Measurements from ENCODE around the gene IVNS1ABP. TPM values are rescaled to one million over a fixed set of nuclear protein-coding genes. Genes with fewer than 3 reads are reported as not detected.

IVNS1ABP gene
- total RNA-seq, 1 donor from 2014 or later, result 167 TPM

DNA sequence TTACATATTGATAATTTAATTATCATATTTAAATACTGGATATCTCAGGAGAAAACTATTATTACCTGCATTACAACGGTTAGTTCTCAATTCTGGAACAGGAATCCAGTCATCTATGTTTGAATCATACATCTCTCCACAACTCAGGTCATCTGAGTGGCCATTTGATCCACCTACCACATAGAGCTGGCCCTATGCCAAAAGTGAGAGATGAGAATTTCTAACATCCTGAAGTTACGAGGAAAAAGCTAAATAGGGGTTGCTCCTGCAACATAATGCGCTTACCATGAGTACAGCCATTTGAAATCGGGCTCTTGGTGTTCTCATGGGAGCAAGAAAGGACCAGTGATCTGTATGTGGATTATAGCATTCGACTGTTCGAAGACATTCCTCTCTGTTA, 16.9 kb downstream of the IVNS1ABP start:
- DNase-seq (ENCODE audit: low spot score in 2 of 2, unreplicated experiment in 2 of 2), result no peak
- Mint-ChIP-seq H3K4me1 (no peaks in the 10 kb centered on the region), H3K27me3 (ENCODE audit: low read depth) (no peaks in the 10 kb centered on the region), H3K4me3 (no peak overlapping the region), H3K27ac (no peak overlapping the region), H3K36me3 (peaks cover 55% of the 10 kb centered on the region), H3K9me3 (no peaks in the 10 kb centered on the region)
- TF ChIP-seq, protein P1, sequence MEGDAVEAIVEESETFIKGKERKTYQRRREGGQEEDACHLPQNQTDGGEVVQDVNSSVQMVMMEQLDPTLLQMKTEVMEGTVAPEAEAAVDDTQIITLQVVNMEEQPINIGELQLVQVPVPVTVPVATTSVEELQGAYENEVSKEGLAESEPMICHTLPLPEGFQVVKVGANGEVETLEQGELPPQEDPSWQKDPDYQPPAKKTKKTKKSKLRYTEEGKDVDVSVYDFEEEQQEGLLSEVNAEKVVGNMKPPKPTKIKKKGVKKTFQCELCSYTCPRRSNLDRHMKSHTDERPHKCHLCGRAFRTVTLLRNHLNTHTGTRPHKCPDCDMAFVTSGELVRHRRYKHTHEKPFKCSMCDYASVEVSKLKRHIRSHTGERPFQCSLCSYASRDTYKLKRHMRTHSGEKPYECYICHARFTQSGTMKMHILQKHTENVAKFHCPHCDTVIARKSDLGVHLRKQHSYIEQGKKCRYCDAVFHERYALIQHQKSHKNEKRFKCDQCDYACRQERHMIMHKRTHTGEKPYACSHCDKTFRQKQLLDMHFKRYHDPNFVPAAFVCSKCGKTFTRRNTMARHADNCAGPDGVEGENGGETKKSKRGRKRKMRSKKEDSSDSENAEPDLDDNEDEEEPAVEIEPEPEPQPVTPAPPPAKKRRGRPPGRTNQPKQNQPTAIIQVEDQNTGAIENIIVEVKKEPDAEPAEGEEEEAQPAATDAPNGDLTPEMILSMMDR (IDR thresholded peaks at IDR 0.05; ENCODE audit: unreplicated experiment), result no peak

DNA sequence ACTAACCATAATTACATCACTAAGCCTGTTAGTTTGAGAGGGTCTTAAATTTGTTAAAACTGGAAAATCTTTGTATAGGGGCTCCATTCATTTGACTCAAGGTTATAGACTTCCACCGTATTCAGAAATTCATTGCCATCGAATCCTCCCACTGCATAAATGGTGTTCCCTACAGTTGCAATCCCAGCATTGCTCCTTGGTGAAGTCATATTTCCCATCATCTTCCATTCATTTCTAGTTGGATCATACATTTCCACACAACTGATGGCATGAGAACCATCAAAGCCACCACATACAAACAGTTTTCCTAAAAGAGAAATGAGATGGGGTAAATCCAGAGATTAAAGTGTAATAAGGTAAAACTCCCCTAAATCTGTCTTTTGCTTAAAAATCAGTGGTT, 19.1 kb downstream of the IVNS1ABP start:
- Mint-ChIP-seq H3K4me1 (no peaks in the 10 kb centered on the region), H3K9me3 (no peaks in the 10 kb centered on the region), H3K4me3 (no peak overlapping the region), H3K27me3 (ENCODE audit: low read depth) (no peaks in the 10 kb centered on the region), H3K36me3 (peaks cover 50% of the 10 kb centered on the region), H3K27ac (no peak overlapping the region)
- TF ChIP-seq, protein P1 (IDR thresholded peaks at IDR 0.05; ENCODE audit: unreplicated experiment), result no peak
- no peak for DNase-seq (ENCODE audit: low spot score in 2 of 2, unreplicated experiment in 2 of 2)

DNA sequence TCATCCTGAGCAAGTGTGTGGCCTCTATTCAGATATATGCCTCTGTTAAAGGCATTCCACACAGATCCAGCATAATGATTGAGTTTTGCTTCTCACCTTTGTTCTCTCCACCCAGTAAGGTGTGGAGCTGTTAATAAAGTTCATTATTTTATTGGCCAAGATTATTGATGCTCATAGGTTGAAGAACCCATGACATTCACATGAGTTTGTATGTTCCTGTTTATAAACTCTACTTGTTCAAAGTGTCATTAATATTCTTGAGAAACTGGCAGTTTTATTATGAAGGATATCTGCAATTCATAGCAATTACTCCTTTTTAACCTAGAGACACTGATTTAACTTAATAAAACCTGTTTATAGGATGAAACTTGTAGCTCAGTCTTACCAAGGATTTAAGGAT, 22.0 kb downstream of the IVNS1ABP start:
- Mint-ChIP-seq H3K4me3 (no peak overlapping the region), H3K36me3 (peaks cover 41% of the 10 kb centered on the region), H3K4me1 (no peaks in the 10 kb centered on the region), H3K9me3 (no peaks in the 10 kb centered on the region), H3K27me3 (ENCODE audit: low read depth) (no peaks in the 10 kb centered on the region), H3K27ac (no peak overlapping the region)
- DNase-seq (ENCODE audit: low spot score in 2 of 2, unreplicated experiment in 2 of 2), result no peak
- TF ChIP-seq, protein P1 (IDR thresholded peaks at IDR 0.05; ENCODE audit: unreplicated experiment), result no peak

DNA sequence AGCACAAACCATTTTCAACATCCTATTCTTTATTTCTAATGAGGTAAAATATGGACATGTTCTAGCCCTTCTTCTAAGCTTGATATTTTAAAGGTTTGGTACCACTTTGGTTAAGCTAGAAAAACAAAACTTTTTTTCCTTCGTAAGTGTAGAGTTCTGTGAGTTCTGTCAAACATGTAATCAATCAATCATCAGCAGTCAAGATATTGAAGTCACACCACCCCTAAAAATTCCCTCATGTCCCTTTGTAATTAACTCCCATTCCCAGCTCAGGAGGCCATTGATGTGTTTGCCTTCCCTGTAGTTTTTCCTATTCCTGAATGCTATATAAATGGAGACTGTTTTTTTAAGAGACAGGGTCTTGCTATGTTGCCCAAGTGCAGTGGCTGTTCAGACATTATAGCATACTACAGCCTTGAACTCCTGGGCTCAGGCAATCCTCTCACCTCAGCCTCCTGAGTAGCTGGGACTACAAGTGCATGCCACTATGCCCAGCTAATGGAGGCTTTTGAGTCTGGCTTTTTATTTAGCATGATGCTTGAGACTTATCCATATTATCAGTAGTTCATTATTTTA, 23.0 kb downstream of the IVNS1ABP start:
- H3K4me1 Mint-ChIP-seq, result no peaks in the 10 kb centered on the region
- no peak overlapping the region for H3K27ac Mint-ChIP-seq
- no peak for DNase-seq (ENCODE audit: low spot score in 2 of 2, unreplicated experiment in 2 of 2)
- peaks cover 43% of the 10 kb centered on the region for H3K36me3 Mint-ChIP-seq
- no peaks in the 10 kb centered on the region for H3K27me3 Mint-ChIP-seq (ENCODE audit: low read depth)
- peaks cover 6% of the 10 kb centered on the region for H3K9me3 Mint-ChIP-seq
- TF ChIP-seq, protein P1 (IDR thresholded peaks at IDR 0.05; ENCODE audit: unreplicated experiment), result no peak
- no peak overlapping the region for H3K4me3 Mint-ChIP-seq

DNA sequence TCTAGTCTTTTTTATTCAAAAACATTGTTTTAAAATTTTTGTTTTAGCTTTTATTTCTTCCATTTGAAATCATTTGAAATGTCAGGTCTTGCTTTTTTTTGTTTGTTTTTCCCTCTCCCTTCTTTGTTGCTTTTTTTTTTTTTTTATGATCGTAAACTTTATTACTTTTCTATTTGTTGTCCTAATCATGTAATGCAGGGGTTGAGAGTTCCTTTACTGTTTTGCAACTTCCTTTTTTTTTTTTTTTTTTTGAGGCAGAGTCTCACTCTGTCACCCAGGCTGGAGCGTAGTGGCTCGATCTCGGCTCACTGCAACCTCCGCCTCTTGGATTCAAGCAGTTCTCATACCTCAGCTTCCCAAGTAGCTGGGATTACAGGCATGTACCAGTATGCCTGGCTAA, 24.8 kb downstream of the IVNS1ABP start:
- peaks cover 10% of the 10 kb centered on the region for H3K9me3 Mint-ChIP-seq
- H3K27me3 Mint-ChIP-seq (ENCODE audit: low read depth), result no peaks in the 10 kb centered on the region
- peak overlapping the region; percentile 36 for H3K27ac Mint-ChIP-seq
- H3K36me3 Mint-ChIP-seq, result peaks cover 30% of the 10 kb centered on the region
- DNase-seq (ENCODE audit: low spot score in 2 of 2, unreplicated experiment in 2 of 2), result no peak
- H3K4me1 Mint-ChIP-seq, result no peaks in the 10 kb centered on the region
- TF ChIP-seq, protein P1 (IDR thresholded peaks at IDR 0.05; ENCODE audit: unreplicated experiment), result no peak
- H3K4me3 Mint-ChIP-seq, result no peak overlapping the region

DNA sequence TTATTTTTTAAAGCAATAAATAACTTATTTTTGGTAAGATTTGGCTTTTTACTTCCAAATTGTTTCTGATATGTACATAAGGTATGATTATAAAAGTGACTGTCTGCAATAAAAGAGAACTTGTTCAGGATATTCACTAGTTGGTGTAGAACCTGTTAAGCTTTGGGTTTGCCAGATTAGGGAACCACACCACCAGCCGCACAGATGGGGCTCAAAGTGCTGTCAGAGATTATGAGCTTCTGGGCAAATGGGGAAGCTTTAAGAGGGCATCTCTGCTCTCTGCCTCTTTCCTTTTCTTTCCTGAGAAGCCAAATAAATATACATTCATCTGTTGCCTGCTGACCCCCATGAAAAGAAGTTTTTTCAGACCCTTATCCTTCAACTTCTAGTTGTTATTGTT, 25.4 kb downstream of the IVNS1ABP start:
- H3K36me3 Mint-ChIP-seq, result peaks cover 28% of the 10 kb centered on the region
- TF ChIP-seq, protein P1 (IDR thresholded peaks at IDR 0.05; ENCODE audit: unreplicated experiment), result no peak
- H3K9me3 Mint-ChIP-seq, result peaks cover 11% of the 10 kb centered on the region
- no peaks in the 10 kb centered on the region for H3K4me1 Mint-ChIP-seq
- DNase-seq (ENCODE audit: low spot score in 2 of 2, unreplicated experiment in 2 of 2), result no peak
- no peak overlapping the region for H3K4me3 Mint-ChIP-seq
- no peaks in the 10 kb centered on the region for H3K27me3 Mint-ChIP-seq (ENCODE audit: low read depth)
- no peak overlapping the region for H3K27ac Mint-ChIP-seq

All from mesothelial cell of epicardium (in vitro differentiated cells).